Ovary (tissue), 3 donors: ENCODE measurements around the gene GDAP1L1.

Experiments
- CTCF ChIP-seq, 3 donors: fragments of 450-650 bp in 2 of 3; fragments of 200-600 bp in 1 of 3; IDR thresholded peaks; one replicate each; pipeline versions ENCODE4 v1.5.1 to v1.8.0; 2016 to 2022; ENCODE audit warnings: antibody characterized with exemption in 3 of 3, mild to moderate bottlenecking in 1 of 3
- POLR2A ChIP-seq: fragments of 450-650 bp; IDR thresholded peaks from one replicate; pipeline ENCODE4 v1.6.1; 2017; ENCODE audit warnings: antibody characterized with exemption, mild to moderate bottlenecking, moderate library complexity
- donor health status: DM: no; HTN: no; CAD: no.

DNA sequence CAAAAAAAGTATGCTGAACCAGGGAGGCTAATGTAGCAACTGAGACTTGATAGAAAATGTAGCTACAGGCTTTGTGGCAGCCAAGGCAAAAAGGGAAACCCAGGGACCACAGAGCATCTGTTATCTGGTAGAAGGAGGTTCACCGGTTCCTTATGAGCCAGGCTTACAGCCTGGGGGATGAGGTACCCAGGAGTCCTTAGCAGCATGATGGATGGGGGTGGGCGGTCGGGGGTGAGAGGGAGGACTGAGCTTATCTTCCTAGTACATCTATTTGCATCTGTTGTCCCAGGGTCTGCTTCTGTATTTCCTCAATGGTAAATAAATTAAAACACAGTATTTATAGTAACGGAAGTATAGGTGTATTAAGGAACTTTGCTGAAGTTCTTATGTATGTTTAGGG is 1.1 kb upstream of the GDAP1L1 start:
- TF ChIP-seq CTCF (IDR thresholded peaks at IDR 0.05) (no peak), POLR2A (no peak)
